Glomerular endothelial cell (primary cell): ENCODE measurements around the gene SEMA6A. TPM values are rescaled to one million over a fixed set of nuclear protein-coding genes. Genes with fewer than 3 reads are reported as not detected.
"Not testable (repeated sequence)": the region's sequence is repeated elsewhere in the genome, so short reads cannot be mapped to it uniquely, and the experiment has no call there.

Experiments
- DNase-seq: peaks from one replicate; pipeline ENCODE4 v3.0.0-alpha.2; 2011; ENCODE audit warnings: low read depth, low spot score; ENCODE audit errors: extremely low read depth
- total RNA-seq: library from RNA; depleted of rRNA; stranded (reverse); fragments of >200 nt; gene quantifications from 2 replicates; pipeline ENCODE4 v1.2.3, GENCODE V29; 2015

SEMA6A gene
- total RNA-seq, 1 donor from 2014 or later = 9.3 TPM

GRCh38 chr5:116524966-116525365 lies 49.7 kb downstream of the SEMA6A start:
- DNase-seq = no peak

GRCh38 chr5:116524051-116524904 lies 50.3 kb downstream of the SEMA6A start:
- DNase-seq = no peak

DNA sequence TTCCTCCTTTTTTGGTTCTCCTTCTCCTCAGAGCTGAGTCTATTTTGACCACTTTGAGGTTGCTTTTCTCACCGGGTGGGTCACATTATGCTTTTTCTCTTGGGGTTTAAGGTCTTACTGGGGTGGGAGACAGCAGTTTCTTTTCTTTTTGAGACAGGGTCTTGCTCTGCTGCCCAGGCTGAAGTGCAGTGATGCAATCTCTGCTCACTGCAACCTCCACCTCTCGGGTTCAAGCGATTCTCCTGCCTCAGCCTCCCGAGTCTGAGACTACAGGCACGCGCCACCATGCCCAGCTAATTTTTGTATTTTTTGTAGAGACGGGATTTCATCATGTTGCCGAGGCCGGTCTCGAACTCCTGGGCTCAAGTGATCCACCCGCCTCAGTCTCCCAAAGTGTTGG lies 51.4 kb downstream of the SEMA6A start:
- DNase-seq = not testable (repeated sequence)

GRCh38 chr5:116522356-116523136 lies 52.1 kb downstream of the SEMA6A start:
- no peak for DNase-seq

- DNase-seq = no peak
These were observed 53.3 kb downstream of the SEMA6A start for GRCh38 chr5:116521173-116521872.

- DNase-seq = no peak
These were observed 53.9 kb downstream of the SEMA6A start for GRCh38 chr5:116520771-116521170.

- no peak for DNase-seq
These were observed 56.2 kb downstream of the SEMA6A start for GRCh38 chr5:116518423-116518822.

DNA sequence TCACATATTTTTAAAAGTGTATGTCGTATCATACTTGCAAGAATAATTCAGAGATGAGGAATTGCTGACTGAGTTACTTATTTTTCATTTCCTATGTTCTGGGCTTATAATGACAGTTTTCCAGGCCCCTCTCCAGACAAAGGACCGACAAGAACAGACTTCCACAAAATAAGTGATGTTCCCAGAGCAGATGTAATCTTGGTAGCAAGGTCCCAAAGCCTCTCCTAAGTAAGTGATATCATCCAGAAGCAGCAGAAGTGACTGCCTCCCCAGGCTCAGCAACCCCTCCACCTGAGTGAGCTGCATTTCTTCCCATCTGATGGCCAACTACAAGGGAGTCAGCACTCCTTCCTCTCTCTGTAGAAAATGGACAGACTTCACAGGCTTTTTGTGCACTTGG lies 57.1 kb downstream of the SEMA6A start:
- DNase-seq = no peak

DNA sequence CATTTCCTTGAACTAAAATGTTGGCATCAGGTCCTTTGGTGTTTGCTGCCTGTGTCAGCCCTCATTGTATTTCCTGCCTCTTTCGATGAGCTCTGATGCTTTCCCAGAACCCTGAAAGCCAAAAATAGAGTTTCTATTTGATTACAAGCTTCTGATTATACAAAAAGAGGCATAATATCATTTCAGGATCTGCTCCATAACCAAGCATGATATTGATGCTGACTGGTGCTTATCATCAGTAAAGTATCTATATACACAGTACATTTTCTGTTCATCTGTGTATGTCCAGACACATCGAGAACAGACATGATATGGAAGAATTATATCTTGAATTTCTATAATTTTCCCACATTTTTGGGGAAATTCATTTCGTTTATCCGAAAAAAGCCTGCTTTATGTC lies 58.6 kb downstream of the SEMA6A start:
- no peak for DNase-seq

DNA sequence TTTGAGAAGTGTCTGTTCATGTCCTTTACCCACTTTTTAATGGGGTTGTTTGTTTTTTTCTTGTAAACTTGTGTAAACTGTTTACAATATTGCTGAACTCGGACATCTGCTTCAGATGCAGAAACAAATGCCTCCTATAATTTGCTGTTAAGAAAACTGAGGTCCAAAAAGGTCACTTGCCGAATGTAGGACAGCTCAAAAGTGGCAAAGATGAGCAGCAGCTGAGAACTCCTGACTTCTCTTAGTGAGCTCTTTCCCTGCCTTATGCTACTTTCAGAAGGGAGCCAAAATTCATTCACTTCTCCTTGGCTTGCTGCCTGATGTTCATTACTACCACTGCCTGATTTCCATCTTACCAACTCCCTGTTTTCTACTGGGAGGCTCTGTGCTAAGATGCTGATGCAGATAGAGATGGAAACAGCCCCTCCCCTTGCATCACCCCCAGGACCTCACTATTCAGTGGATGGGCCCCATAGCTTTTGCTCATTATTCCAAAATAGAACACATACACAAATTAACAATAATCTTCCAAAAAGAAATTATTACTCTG lies 60.1 kb downstream of the SEMA6A start:
- DNase-seq = no peak

GRCh38 chr5:116510517-116510916 lies 64.1 kb downstream of the SEMA6A start:
- DNase-seq = no peak

DNA sequence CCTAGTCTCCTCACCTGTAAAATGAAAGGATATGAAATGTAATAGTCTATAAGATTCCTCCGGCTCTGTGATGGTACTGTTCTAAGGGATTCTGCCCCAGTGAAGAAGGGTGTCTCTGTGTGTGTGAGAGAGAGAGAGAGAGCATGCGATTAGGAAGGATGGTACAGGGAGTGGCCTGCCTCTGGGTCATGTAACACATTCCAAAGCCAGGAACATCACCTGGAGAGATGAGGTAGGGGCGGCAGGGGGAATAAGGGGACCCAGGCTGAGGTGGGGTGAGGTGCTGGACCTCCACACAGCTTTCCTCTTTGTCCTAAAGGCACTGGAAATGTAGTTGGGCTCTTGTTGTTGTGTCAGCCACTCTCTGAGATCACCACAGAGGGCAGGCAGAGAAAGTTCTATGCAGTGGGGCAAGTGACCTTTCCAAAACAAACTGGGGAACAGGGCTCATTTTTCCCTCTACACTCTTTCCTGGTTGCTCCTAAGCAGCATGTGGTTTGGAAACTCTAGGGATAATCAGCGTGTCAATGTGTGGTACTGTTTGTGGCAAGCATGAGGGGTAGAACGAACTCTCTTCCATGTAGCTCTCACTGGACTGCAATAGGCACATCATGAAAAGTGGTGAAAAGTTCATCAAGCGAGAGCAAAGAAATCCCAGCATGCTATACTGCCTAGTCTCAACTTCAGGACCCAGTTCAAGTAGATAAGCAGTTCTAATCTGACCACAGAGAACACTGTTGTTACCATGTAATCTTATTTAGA lies 65.0 kb downstream of the SEMA6A start:
- no peak for DNase-seq

DNA sequence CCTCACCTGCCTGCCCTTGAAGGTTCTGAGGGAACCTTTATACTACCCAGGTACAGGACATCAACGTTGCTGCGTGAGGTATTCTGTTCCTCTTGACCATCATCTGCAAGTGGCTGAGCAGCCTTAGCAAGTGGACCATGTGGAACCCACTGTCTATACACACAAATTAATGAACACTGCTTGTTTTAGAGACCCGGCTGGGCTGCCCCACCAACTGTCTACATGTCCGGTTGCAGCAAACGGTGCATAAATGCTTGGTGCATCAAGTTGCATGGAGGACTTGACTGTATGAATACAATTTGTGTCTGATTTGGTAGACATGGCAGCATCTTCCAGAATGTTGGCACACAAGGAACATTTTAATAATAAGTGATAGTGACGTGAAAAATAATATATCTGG lies 65.8 kb downstream of the SEMA6A start:
- no peak for DNase-seq

- DNase-seq = no peak
These were observed 66.5 kb downstream of the SEMA6A start for GRCh38 chr5:116507941-116508655.

DNA sequence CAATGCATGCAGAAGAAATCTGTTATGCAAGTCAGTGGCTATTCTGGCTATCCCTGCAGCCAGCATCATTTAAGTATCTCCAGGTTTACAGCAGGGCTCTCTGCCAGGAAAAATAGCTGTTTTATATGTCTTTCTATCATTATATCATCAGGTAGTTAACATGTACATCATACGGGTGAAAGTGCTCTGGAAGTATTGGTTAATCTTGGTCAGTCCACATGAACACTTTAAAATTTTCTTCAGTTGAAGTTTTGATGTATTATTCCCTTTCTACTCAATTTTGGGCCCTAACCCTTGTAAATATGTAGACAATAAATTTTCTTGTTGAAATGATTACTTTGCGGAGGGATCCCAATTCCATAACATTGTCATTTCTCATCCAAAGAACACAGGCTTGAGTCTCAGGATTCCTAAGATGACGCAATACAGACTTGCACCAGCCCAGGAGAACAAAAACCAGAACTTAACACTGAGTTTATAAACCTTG lies 67.5 kb downstream of the SEMA6A start:
- no peak for DNase-seq

GRCh38 chr5:116506488-116506887 lies 68.1 kb downstream of the SEMA6A start:
- DNase-seq = no peak

DNA sequence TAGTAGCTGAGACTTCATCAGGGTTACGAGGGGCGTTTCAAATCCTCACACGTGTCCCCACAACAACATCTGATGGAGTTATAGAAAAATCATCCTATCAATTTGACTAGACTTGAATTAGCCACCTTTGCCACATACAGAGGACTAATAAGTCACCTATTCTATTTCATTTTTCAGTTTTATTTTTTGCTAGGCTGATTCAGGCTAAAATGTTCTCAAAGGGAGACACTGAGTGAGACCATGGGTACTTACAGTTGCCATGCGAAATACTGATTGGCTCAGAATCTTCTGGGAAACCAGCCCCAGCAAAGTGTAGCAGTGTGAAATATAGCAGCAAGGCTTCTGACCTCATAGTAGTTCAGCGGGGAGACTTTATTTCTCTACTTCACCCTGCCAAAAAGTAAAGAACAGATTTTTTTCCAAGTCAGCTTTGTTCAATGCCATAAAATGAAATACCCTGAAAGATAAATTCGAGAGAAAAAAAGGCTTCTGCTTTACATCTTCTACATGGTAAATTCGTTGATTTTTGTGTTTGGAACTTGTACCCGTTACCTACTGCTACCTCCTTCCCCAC lies 69.9 kb downstream of the SEMA6A start:
- DNase-seq = no peak

DNA sequence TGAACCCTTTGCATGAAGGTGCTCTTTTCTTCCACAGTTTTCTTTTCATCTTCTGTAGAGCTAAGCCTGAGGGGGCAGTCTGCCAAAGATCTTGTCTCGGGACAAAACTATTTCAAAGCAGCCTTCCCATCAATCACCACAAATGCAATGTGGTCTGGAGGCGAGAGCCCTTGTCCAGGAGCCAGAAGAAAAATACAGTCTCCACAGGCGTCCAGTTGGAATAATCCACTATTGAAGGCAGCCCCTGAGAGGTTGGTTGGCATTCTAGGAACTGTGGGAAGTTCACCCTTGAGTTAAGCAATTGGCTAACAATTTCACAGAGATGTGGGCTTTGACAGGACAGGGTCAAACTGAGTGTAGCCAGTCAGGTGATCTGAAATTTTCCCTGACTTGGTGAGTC lies 72.0 kb downstream of the SEMA6A start:
- DNase-seq = no peak

- no peak for DNase-seq
These were observed 72.5 kb downstream of the SEMA6A start for GRCh38 chr5:116502138-116502537.
